GM18505 (cell line): ENCODE measurements around the gene CBX2.

Experiments used
- ATAC-seq: cut with Tn5 transposase; IDR thresholded peaks from one replicate; pipeline ENCODE4 v1.9.1; 2021; ENCODE audit not compliant: unreplicated experiment
- POLR2A ChIP-seq: IDR thresholded peaks from 4 replicates; pipeline ENCODE4 v1.6.1; 2011; ENCODE audit warnings: borderline replicate concordance; ENCODE audit not compliant: insufficient read depth, insufficient read length; ENCODE audit errors: extremely low read depth

CBX2 gene

DNA sequence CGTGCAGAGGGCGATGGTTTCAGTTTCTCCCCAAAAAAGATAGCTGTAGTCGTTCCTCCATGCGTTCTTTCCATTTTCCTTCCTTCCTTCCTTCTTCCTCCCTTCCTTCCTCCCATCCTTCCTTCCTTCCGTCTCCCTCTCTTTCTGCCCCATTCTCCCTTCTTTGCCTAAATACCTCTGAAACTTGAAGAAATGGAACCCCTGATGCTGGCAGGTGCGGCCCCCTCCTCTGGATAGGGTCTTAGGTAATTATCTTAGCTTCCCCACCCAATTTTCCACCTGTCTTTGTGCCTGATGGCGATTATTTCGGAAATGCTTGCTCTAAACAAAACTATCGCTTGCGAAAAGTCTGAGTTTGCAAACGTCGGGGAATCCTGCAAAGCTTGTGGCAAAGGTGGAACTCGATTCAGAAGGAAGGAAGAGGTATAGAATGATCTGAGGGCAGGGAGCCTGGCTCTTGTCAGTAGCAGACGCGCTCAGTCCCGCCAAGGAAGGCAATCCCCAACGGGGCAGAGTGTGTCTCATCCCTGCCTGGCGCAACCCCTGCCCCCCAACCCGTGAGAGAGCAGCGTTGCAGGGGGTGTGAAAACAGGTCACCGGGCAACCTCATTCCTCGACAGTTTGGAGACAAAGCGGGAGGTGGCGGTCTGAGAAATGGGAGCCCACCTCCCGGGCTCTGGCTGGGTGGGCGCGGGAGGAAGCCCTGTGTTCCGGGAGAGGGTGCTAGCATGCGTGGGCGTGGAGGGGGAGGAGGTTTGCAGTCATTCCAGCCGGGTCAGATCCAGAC lies 21.8 kb downstream of the CBX2 start:
- ATAC-seq, result no peak

DNA sequence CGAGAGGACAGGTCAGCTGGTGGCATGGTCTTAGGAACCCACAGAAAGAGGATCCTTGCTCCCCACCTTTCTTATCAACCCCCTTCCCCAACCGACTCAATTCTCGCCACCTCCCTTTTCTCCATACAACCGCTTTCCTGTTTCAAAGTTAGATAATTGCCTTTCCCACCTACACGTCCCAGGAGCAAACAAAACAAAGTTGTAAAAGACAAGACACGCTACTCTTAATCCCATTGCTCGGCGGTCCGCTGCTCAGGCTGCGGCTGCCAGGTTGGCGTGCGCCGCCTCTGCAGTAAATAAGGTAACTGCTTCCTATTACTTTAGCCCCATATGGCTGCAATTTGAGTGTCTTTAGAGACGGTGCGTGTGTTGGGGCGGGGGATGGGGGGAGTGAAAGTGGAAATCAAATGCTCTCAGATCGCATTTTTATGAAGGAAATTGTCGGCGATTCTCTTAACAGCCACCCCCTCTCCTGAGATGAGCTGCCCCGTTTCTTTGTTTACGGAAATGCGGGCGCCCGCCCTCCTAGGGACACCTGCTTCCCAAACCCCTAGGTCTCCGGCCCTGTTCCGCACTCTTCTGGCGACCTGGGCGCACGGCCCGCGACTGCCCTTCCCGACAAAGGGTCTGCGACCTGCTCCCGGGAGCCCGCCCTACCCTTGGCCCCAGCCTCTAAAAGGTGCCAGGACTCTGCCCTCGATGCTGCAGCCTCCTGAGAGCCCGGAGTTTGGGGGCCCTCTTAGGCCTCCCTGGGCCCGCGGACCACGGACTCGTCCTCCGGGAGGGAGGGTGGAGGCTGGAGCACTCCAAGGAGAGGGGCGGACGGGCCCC lies 22.6 kb downstream of the CBX2 start:
- no peak for TF ChIP-seq POLR2A
- no peak for ATAC-seq

More for the DNA sequence above, 21.8 kb downstream of the CBX2 start:
- no peak for TF ChIP-seq POLR2A

DNA sequence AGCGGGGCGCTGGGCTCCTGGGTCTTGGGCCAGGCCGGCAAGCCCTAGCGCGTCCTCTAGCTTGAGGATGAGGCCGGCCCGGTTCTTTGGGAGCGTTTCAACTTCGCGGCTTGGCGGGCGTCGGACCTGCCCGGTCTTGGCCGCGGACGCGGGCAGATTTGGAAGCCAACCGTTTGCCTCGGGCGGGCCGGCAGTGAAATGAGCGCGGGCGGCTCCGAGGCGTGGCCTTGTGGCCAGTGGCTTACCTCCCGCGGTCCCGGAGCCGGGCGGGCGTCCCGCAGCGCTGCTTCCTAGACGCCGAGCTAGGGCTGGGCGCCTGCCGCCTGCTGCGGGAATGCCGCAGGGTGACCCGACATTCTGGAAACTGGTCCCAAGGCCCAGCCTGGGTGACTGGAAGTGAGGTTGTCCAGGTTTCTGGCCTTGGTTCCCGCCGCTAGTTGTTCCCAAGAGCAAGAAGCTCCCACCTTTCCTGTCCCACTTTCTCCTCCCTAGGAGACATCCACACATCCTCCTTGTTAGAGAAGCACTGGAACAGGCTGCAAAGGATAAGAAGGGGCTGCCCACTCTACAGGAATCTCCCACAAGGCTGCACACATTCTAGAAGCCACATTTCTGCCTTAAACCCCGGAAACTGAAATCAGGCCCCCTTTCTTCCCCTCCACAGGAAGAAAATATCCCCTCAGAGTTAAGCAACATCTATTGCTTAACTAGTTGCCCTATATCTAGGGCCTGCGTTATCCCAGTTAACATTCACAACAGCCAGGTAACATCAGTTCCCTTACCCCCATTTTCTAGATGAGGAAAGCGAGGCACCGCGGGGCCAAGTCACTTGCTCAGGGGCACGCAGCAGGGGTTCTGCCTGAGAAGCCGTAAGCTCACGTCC lies 23.4 kb downstream of the CBX2 start:
- TF ChIP-seq POLR2A, result no peak
- no peak for ATAC-seq

DNA sequence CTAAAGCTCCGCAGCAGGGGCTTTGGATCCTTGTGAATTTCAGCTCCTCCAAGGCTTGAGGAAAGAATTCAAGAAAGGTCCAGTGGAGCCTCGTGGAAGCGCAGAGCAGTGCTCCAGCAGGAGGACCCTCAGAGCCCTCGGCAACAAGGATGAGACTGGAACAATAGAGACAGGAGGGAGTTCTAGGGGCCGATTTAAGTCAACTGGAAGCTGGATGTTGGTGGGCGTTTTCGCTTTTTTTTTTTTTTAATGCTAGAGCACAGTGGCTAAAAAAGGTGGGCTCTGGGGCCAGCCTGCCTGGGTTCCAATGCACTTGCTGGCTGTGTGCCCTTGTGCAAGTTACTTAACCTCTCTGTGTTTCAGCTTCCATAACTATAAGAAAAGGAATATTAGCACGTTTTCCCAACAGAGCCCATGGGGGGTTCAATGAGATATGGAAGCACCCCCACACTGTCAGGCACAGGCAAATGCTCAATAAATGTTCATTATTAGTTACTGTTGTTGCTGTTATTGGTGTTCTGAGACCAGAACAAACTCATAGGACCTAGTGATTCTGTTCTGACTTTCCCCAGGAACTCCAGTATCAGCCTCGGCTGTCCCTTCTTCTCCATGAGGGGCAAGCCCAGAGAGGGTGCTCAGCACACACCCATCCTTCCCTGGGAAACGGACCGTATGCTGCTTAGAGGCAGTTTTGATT lies 24.2 kb downstream of the CBX2 start:
- TF ChIP-seq POLR2A, result no peak
- ATAC-seq, result no peak

DNA sequence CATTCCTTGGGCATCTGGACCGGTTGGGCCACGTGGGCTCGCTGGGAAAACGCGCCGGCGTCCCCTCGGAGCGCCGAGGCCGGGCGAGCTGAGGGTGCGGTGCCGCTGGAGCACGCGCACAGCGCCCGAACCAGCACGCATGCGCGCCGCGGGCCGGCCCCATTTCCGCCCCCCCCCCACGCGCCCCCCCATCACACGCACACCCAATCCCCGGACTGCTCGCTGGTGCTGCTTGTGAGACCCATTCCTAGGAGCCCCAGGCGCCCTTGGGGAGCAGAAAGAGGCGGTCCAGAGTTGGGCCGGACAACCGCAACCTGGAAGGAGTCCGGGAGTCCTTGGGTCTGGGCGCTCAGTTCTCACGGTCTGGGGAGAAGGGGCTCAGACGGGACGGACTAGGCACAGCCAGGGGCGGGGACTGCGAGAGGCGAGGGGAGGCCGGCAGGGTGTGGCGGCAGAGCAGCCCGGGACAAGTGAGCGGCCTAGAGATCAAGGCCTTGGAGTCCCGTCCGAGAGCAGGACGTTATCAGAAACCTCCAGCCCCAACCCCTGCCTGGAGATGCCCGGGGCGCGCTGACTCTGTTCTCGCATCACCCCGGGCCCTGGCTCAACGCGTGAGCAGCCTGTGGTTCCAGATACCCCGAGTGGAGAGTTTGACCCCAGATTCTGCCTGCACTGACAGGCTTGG lies 24.9 kb downstream of the CBX2 start:
- no peak for ATAC-seq

DNA sequence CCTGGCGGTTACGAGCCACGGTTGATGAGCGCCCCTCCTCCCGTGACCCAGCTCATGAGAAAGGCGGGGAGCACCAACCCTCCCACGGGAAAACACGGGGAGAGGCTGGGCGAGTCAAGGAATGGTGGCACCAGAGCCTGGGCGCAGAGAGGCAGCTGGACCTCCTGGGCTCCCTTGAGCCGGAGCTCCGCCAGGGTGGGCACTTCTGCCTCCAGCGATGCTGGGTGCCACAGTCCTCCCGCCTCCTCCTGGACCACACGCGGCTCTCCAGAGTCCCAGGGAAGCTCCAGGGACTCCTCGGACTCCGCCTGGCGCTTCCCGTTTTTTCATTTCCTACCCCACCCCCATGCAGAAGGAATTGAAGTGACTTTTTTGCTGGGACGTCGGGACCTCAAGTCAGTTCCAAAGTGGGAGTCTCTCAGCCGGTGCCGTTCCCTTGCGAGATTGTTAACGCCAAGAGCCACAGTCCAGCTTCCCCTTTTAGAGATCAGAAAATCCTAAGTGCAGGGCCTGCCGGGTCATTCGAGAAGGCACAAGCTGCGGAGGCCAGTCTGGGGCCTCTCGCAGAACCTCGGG lies 25.6 kb downstream of the CBX2 start:
- ATAC-seq, result no peak
- TF ChIP-seq POLR2A, result no peak

More for the DNA sequence above, 24.9 kb downstream of the CBX2 start:
- no peak for TF ChIP-seq POLR2A

DNA sequence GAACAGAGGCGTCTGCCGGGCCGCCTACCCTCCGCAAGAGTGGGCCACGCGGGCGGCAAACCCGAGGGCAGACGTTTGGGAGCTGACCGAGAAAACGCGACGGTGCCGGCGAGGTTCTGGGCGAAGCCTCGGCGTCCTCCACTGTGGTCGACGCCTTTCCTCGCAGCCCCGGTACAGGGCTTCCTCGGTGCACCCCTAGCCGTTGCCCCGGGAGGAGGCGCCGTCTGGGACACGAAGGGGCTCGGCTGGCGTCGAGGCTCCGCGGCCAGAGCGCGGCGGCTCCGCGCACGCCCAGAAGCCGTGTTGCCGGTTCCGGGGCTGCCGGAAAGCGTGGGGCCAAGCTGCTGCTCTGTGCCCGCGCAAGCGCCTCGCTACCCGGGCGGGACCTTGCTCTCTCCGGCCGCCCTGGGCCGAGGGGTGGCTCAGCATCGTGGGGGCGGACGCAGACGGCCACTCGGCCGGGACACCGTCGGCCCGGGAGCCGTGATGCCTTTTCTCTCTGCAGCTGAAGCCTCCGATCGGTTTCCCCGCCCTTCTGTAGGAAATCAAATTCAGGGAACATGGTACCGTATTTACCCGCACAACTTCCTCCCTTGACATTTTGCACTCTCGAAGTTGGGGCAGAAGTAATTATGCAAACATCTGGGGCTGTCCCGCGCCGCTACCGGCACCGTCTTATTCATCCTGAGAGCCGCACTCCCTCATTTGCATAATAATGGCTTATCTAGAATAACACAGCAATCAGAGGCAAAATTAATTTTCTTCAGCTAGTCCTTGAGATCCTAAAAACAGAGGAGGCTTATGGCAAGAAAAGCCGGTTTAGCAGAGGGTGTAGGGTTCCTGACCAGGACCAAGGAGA lies 26.3 kb downstream of the CBX2 start:
- TF ChIP-seq POLR2A, result no peak
- ATAC-seq, result peak; percentile 45

DNA sequence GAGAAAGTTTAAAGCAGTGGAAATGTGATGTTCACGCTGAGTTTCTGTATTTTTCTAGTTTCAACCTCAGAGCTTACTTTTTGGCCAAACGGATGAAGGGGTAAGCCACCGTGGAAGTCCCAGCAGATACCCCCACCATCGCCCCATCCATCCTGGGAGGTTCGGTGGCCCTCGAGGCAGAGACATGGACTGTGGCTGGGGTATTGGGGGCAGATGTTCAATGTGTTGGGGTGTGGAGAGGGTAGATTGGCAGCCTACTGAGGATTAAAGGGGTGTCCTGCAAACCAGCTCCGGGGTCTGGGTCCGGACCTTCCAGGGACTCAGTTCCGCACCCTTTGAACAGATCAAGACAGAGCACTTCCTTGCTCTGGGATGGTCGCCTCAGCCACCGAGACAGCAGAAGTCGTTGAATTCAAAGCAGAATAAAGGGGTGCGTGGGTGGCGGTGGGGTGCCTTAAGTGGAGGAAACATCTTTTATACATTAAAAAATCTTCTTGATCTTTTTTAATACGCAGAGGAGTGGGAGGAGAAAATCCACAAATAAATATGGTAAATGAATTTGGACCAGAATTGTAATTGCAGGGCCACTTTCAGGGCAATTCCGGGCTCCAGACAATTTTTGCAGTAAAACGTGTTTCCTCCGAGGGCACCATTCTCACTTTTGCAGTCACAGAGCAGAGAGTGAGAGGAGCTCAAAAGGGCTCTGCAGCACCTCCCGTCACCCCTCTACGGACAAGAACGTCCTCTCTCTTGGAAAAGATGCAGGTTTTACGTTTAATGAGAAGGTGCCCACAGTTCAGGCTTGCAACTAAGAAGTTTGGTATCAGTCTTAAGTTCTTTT lies 27.1 kb downstream of the CBX2 start:
- ATAC-seq, result no peak

DNA sequence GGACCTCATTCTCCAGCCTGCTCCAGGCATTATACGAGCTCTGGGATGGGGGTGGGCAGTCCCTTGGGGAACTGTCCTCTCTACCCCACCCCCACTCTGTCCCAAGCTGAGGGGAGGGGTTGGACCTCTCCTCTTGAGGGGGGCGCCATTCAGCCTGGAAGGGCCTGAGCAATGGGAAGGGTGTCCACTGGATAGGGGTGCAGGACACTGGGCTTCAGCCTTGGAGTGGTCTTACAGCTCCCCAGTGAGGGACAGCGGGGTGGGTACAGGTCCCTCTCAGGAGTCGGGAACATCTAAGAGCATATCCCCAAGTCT lies 28.5 kb downstream of the CBX2 start:
- no peak for ATAC-seq
- no peak for TF ChIP-seq POLR2A

More for the DNA sequence above, 27.1 kb downstream of the CBX2 start:
- no peak for TF ChIP-seq POLR2A
